SW480 (cell line): ENCODE measurements around the gene DYNLL1.
"Not testable (repeated sequence)": the region's sequence is repeated elsewhere in the genome, so short reads cannot be mapped to it uniquely, and the experiment has no call there.

Source experiments
- DNase-seq: peaks from one replicate; pipeline ENCODE4 v3.0.0-alpha.2; 2016; ENCODE audit warnings: low spot score

Gene DYNLL1

DNA sequence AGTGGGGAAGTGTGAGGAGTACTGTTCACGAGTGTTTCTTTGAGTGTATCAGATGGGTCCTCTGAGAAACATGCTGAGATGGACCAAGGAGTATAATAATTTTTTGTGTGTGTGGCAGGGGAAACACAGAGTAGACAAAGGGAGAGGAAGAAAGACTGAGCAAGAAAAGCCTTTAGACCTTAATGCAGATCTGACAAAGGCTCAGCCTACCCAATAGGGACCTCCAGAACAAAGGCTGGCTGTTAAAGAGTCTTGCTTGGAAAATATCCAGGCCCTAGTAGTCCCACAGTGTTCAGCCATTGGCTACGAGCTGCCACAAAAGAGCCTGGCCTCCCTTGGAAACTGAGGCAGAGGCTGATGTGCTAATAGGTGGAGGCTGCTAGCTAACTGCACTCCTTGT lies 19.6 kb downstream of the DYNLL1 start:
- DNase-seq: no peak

GRCh38 chr12:120519324-120519723 lies 23.4 kb downstream of the DYNLL1 start:
- not testable (repeated sequence) for DNase-seq

DNA sequence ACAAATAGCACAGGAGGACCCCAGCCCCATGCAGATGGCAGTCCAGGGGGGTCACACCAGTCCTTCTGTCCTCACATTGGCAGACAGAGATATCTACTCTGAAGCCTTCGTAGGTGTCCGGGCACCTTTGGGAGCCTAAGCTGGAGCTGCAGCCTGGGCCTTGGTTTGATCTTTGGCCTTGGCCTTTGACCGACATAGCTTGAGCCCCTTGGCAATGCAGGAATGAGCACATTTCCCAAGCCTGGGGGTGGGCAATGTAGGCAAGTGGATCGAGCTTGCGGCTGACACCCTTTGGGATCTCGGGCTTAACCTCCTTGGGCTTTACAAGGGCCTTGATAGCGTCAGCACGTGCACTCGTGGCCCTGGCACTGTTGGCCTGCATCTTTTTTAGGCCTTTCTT lies 26.7 kb downstream of the DYNLL1 start:
- DNase-seq: no peak

DNA sequence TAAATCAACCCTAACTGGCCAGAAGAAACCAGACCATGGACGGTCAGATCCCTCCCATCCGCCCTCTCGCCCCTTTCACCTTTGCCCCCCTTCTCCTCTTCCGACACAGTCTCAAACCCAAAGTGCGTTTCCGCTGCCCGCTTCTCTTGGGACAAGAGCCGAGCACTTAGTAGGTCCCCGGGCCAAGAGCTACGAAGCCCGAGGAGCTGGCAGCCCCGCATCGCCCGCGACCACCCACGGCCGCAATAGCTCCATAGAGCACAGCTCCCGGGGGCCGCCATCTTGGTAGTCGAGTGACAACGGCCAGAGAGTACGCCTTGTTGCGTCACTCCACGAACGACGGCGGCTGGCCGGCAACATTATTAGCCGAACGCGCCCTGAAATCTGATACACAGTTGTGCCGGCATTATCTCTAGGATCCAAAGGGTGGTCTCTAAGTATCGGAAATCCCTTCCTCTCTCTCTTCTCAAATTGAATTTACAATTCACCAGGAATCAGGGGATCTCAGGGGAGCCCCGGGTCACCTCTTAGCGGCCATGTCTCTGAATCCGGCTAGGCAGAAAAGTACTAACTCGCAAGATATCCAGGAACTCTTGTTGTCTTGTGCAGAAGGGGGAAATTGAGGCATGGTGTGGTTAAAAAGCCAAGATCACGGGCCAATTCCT lies 33.1 kb downstream of the DYNLL1 start, which contains the start of gene COQ5:
Gene COQ5 (minus strand): TSS at position 298 of the 665 bp plus-strand sequence. CDS start 17 bp downstream, at position 281.
- DNase-seq: peak; percentile 74

DNA sequence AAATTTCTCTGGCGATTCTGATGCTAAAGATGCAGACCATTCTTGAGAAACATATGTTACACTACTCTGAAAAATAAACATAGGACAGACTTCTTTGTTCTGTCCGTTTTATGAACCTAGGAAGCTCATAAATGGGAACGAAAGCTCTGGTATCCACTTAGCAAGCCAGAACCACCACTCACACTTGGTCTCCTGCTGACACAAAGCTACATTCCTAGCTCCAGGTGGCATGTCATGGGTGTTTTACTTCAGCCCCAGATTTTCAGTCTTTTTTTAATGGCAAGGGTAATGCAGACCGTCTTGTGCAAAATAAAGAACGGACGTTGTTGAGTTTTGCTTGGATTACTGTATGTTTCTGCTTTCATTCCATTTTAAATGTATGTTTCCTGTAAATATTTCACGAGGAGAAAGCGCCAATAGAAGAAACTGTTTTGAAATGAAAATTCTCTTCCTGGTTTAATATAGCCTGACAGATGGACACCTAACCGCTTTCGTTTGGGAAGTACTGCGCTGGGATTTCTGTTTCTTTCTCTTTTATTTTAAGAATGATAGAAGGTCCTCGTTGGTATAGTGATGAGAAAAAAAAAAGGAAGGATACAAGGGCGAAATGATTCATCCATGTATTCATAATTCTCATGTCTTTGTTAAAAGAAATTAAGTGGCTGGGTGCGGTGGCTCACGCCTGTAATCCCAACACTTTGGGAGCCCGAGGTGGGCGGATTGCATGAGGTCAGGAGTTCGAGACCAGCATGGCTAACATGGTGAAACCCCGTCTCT lies 33.9 kb downstream of the DYNLL1 start:
- DNase-seq: peak; percentile 76

- not testable (repeated sequence) for DNase-seq
These were observed 34.5 kb downstream of the DYNLL1 start for GRCh38 chr12:120530418-120530761.

DNA sequence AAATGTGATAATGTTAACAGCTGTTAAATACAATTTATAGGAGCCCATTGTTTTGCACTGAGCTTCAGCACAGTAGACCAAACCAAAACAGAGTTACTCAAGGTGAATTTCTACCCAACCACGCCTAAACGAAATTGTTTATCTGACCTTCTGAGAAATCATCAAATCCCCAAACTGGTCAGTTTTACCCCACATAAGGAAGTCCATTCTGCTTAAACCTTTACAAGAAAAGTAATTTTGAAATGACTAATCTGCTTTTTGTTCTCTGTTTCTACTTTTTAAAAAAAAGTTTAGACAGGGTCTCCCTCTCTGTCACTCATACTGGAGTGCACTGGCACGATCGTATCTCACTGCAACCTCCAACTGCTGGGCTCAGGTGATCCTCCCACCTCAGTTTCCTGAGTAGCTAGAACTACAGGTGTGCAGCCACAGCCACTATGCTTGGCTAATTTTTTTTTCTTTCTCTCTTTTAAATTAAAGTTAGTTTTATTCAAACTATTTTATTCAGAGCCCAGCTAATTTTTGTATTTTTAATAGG lies 36.9 kb downstream of the DYNLL1 start:
- DNase-seq: no peak

GRCh38 chr12:120534203-120534702 lies 38.3 kb downstream of the DYNLL1 start, which contains the start of gene RNF10:
TSS of gene RNF10 (plus strand) at chr12:120534356. CDS start at chr12:120534812, 456 bp downstream.
- DNase-seq: peak; percentile 87

GRCh38 chr12:120534703-120535655 lies 39.1 kb downstream of the DYNLL1 start:
- DNase-seq: peak; percentile 76

DNA sequence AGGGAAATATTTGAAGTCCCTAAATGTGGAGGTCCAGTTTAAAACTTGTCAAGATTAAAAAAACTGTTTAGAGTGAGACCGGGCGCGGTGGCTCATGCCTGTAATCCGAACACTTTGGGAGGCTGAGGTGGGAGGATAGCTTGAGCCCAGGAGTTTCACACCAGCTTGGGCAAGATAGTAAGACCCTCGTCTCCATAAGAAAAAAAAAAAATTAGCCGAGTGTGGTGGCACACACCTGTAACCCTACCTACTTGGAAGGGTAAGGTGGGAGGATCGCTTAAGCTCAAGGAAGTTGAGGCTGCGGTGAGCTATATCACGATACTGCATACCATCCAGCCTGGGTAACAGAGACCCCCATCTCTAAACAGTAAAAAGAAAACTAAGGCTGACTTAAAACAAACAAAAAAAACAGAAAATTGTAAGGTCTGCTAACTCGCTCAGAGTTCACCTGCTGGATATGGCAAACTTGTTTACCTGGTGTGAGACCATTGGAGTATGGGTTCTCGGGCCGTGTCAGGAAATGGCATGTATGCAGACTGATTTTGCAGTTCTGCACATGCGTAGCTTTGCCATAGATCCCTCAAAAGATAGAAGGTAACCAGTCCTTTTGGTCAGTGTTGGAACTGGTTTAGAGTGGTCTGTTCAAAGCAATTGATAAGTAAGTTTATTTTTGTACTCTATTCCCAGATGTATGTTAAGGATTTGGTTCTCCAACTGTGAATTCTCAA lies 40.3 kb downstream of the DYNLL1 start:
- DNase-seq: no peak

DNA sequence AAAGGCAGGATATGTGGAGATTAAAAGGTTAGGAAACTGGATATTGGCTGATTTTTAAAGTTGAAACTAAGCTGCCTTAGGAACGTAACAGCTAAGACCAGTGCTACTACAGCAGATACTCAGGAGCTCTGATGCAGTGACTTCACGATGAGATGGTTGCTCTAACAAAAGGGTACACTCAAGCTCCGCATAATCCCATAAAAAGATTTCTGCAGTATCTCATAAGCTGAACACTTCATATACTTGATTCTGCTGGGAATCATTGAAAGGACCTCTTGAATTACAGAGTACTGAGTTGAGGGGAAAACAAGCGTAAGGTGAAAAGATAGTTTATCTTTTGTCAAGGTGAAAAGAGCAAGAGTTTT lies 41.9 kb downstream of the DYNLL1 start:
- no peak for DNase-seq

- DNase-seq: peak; percentile 55
These were observed 42.6 kb downstream of the DYNLL1 start for GRCh38 chr12:120538281-120539156.

DNA sequence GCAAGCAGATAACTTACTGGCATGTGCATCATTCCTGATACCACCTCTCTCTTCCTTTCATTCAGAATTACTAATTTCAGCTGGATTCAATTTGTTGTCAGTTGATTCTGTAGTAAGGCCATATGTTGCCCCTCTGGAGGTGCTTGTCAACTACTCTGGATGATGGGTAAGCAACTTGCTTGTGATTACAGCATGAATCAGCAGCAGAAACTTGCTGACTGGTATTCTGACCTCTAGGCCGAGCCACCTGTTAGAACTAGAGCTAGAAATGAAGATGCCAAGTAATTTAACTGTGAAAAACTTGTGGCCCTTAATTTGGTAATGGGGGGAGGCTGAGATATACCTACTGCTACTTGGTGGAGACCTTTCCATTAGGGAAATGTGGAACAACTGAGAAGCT lies 43.4 kb downstream of the DYNLL1 start:
- no peak for DNase-seq

GRCh38 chr12:120540445-120540844 lies 44.5 kb downstream of the DYNLL1 start:
- DNase-seq: no peak

GRCh38 chr12:120542166-120542565 lies 46.3 kb downstream of the DYNLL1 start:
- no peak for DNase-seq

GRCh38 chr12:120544691-120545090 lies 48.8 kb downstream of the DYNLL1 start:
- no peak for DNase-seq

- no peak for DNase-seq
These were observed 50.1 kb downstream of the DYNLL1 start for GRCh38 chr12:120546050-120546386.
